MM.1S (cell line): ENCODE results near the gene SIGLEC11.

Experiments used
- CTCF ChIP-seq: fragments of 300-600 bp; sonication (generic); IDR thresholded peaks from 2 replicates; pipeline ENCODE4 v1.5.1; 2016; ENCODE audit warnings: antibody characterized with exemption, low read length, mixed read lengths
- EZH2 ChIP-seq: fragments of 300-600 bp; sonication (generic); optimal IDR thresholded peaks from 2 replicates; pipeline ENCODE3; 2017; ENCODE audit warnings: low read depth, mild to moderate bottlenecking, antibody characterized with exemption, low read length, mixed read lengths

GRCh38 chr19:49986354-49986753, 25.4 kb upstream of the SIGLEC11 start:
- TF ChIP-seq CTCF (no peak), EZH2 (no peak)
